HG02885 (cell line): ENCODE measurements around the gene LSAMP.

Experiments
- ATAC-seq: cut with Tn5 transposase; IDR thresholded peaks from one replicate; pipeline ENCODE4 v1.9.1; 2021; ENCODE audit warnings: mild to moderate bottlenecking; ENCODE audit not compliant: unreplicated experiment, poor library complexity

LSAMP gene

GRCh38 chr3:116433552-116433951, 11.7 kb downstream of the LSAMP start:
- no peak for ATAC-seq

GRCh38 chr3:116432795-116433194, 12.5 kb downstream of the LSAMP start:
- no peak for ATAC-seq

DNA sequence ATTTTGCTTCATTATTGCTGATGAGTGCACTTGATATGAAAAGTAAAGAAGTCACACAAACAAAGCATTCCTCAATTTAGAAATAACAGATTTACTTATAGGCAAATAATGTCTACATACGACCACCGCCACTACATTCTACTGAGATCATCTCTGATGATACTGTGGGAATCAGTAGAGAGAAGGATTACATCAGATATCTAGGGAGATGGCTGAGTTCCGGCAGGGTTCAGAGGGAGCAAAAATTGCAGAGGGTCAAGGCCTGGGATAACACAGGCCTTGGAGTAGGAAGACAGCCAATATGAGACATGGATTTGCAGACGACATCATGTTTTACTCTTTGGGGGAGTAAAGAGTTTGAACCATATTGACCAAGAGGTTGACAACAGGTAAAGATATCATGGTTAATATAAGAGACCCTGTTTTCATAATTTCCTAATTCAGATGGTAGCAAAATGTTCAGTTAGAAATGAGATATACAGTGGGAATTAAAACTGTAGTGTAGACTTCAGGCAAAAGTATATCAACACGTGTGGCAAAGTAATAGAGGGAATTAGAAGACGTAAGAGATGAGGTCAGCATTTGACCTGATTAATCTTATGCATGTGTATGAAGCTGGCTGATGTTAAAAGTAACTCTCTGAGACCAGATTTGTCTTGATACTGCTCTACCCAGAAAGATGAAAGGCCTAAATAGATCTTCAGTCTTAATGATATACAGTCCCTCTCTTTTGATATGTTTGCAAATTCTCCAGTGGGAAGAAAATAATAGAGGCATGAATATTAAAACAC, 15.6 kb downstream of the LSAMP start:
- no peak for ATAC-seq

GRCh38 chr3:116426036-116426435, 19.3 kb downstream of the LSAMP start:
- ATAC-seq = no peak

GRCh38 chr3:116425126-116425525, 20.2 kb downstream of the LSAMP start:
- ATAC-seq = no peak

GRCh38 chr3:116423945-116424344, 21.3 kb downstream of the LSAMP start:
- no peak for ATAC-seq

- ATAC-seq = no peak
Observed at GRCh38 chr3:116423374-116423773, 21.9 kb downstream of the LSAMP start.

DNA sequence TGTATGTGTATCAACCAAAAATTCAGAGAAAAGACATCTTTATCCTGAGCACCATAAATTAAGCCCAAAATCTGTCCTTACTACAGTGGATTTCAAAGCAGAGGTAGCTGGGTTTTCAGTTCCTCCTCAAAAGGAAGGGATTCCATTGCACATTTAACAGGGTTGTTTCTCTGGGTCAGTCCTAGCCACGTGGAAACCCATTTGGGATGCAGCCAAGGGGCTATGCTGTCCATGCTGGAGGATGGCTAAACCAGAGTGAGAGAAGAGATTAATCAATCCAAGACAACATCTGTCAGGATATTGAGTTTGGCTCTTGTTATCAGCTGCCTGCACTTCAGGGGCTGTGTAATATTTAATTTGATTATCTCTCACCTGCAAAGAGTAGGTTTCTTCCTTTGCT, 28.1 kb downstream of the LSAMP start:
- ATAC-seq = no peak

- no peak for ATAC-seq
Observed at GRCh38 chr3:116413319-116413718, 32.0 kb downstream of the LSAMP start.

DNA sequence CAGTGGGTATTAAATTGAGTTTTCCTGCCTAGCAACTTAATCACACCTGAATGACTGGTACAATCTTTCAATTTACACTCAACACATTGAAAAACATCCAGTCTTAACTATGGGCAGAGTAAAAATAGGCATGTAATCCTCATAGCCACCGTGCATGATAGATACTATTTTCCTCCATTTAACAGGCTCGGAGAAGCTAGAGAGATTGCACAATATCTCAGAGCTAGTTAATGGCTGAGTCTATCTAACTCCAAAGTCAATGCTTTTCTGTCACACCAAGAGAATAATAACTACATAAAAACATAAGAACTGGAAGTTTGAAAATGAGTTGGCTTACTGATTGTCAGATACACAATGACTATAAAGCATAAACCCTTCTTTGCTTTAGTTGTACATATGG, 36.8 kb downstream of the LSAMP start:
- ATAC-seq = no peak

- ATAC-seq = no peak
Observed at GRCh38 chr3:116405231-116405630, 40.1 kb downstream of the LSAMP start.

DNA sequence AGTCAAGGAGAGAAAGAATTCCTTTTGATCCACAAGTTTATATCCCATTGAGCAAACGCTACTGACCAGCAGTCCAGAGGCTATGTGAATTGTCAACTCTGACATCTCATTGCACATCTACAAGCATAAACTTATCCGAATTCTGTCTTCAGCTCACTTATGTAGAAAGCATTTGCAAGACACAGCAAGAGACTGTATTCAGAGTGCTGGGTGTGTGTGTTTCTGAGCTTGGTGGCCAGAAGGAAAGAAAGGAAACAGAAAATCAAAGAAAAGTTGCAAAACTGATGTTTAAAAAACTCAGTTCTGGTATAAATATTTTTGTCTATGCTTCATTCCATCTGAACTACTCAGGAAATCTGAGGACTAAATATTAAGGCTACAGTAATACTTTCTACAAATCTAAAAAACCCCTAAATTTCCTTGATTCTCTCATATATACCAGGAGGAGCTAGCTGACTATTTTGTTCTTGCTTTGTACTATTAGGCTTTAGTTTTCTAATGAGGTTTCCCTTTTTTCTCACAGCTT, 45.5 kb downstream of the LSAMP start:
- ATAC-seq = no peak

DNA sequence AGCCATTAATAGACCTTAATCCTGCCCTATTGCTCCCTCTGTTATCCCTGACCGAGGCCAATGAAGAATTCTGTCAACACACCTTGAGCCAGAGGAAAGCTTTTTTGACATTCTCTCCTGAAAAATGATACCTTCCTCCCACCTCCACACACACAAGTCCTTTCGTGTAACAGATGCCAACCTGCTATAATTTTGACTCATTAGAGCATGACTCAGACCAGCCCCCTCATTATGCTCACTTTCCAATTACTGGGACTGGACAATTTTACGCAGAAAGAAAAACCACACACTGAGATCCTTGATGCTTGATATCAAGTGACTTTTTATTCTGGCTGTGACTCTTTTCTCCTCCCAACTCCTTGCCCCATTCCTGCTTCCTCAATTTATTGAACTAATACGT, 50.9 kb downstream of the LSAMP start:
- ATAC-seq = no peak

GRCh38 chr3:116393199-116393598, 52.1 kb downstream of the LSAMP start:
- ATAC-seq = no peak

DNA sequence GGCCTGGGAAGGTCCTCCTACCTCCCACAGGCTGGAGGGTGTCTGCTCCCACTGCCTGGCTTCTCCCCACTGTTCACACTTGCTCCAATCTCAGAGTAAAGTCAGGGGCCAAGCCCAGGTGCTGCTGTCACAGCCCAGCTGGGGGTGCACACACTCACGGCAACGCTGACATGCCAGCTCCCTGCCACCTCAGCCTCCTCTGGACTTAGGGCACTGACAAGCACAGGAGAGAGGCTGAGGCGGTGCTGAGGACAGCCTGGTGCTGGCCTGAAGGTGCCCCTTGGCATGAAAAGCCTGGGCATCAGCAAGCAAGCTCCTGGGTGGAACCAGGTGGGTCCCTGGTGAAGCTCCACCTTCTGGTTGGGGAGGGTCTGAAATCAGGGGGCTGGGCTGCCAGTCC, 53.0 kb downstream of the LSAMP start:
- ATAC-seq = no peak

DNA sequence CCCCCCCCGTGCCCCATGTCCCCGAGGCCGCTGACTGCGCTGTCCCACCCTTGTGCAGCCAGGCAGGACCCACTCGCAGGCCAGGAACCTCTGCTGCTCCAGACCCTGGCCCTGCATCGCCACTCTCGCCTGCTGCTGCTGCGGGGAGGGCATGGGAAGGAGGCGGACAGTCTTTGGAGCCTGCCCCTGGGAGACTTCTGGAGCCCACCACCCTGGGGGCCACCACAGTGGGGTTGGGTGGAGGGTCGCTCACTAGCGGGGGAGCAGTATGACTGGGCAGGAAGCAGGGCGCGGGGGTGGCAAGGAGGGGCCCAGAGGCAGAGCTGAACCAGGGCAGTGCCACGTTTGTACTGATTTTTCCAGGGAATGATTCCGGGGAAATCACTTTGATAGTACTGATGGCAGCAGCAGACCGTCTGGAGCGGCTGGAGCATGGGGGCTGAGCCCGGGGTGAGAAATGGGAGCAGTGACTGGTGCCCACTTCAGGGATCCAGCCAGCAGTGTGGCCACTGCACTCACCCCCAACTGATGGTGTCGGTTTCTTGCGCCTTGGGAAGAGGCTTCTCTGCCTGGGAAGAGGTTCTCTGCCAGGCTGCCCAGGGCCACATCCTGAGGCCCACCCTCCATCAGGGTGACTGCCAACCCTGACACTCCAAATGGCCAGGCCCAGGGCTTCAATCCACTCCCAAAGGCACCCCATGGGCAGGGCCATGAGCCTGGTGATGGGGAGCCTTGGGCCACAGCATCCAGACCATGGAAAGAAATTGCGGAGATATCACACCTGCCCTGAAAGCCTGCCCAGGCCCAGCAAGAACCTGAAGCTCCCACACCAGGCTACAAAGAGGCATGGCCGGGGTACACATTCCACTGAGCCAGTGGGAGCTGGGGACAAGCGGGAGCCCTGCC, 53.7 kb downstream of the LSAMP start:
- no peak for ATAC-seq

DNA sequence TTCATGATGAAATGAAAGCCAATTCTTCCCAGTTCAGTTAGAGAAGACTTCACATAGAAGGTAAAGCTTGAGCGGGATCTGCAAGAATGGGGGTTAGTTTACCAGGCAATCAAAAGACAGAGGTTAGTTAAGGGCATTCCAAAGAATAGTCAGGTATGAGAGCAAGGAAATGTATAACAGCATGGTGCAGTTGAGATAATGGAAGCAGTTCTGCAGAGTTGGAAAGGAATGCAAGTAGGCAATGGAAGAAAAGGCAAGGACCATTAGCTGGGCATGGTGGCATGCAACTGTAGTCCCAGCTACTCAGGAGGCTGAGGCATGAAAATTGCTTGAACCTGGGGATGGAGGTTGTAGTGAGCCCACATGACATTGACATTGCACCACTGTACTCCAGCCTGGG, 55.0 kb downstream of the LSAMP start:
- no peak for ATAC-seq

GRCh38 chr3:116388867-116389385, 56.4 kb downstream of the LSAMP start:
- no peak for ATAC-seq

DNA sequence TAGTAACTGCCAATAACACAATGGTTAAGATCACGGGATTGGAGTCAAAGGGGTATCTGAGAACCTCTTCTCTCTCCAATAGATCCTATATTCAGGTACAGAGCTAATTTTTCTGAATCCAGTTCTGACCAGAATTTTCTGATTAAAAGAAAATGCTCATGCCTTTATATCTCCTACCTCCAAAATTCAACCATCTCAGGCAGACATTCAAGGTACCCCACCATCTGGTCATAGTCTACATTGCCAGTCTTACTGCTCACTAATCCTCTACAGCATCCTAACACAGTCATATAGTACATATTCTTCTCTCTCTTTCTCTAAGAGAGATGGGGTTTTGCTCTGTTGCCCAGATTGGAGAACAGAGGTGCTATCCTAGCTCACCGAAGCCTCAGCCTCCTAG, 59.1 kb downstream of the LSAMP start:
- no peak for ATAC-seq

- ATAC-seq = no peak
Observed at GRCh38 chr3:116384717-116385116, 60.6 kb downstream of the LSAMP start.

GRCh38 chr3:116378077-116378476, 67.2 kb downstream of the LSAMP start:
- no peak for ATAC-seq
